Stimulated activated naive CD8-positive, alpha-beta T cell treated with anti-CD3 and anti-CD28 coated beads, Interleukin-15, Interleukin-2, amounts not matched to agents 100 U/mL and 50 U/mL, for 24 hours (primary cell): ENCODE data around the gene EPHX1.
"Not testable (repeated sequence)": the region's sequence is repeated elsewhere in the genome, so short reads cannot be mapped to it uniquely, and the experiment has no call there.

Experiments used
- ATAC-seq: fragments of 150-1000 bp; cut with Tn5 transposase; one replicate; pipeline ENCODE4 v1.10.0; 2021
- DNase-seq: peaks from one replicate; pipeline ENCODE4 v3.0.0; 2021

The EPHX1 gene

DNA sequence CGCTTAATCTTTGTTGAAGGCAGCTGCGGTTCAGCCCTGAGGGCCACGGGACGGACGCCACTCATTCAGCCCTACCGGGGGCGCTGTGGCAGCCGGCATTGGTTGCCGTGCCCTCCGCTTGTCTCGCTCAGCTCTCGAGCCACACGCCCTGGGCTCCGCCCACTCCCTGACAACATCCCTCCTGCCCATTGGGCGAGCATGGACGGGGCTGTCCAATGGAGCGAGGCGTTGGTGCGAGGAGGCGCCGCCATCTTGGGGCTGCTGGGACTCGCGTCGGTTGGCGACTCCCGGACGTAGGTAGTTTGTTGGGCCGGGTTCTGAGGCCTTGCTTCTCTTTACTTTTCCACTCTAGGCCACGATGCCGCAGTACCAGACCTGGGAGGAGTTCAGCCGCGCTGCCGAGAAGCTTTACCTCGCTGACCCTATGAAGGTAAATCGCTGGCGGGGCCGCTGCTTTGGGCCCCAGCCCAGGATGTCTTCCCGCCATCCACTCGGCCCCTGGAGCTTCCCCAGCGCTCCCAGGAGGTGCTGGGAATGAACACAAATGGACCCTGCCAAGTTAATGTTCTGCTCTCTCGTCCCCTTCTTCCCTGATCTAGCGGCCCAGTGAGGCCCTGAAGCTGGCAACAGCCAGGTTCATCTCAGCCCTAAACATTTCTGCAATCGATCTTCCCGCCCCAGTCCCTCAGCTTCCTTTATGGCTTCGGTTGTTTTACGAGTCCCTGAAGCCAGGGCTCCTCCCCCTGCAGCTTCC, 32.2 kb upstream of the EPHX1 start, which contains the start of gene SRP9:
Gene SRP9, plus strand, starts transcription at position 244 of the 754 bp plus-strand sequence. Its CDS starts 115 bp downstream, at position 359.
- DNase-seq (peak; percentile 98), ATAC-seq (peak; percentile 100)

DNA sequence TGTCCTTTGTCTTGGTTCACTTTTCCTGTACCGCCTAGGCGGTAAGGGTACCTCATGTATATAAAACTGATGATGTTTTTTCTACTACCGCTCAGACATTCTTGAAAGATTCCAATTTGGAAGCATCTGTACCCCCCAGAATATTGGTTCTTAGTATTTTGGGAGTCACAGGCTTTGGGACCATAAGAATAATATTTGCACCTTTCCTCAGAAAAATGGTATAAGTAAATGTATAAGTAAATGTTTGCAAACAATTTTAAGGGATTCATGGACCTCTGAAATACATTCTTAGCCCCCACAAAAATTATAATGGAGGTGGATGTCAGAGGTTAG, 31.6 kb upstream of the EPHX1 start:
- DNase-seq: no peak
- ATAC-seq: no peak

DNA sequence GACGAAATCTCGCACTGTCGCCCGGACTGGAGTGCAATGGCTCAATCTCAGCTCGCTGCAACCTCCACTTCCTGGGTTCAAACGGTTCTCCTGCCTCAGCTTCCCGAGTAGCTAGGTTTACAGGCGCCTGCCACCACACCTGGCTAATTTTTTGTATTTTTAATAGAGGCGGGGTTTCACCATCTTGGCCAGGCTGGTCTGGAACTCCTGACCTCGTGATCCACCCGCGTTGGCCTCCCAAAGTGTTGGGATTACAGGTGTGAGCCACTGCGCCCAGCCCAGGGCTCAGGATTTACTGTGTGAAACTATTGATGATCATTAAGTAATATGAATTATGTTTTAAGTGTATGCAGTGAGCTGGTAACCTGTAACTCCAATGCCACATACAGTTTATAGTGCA, 30.8 kb upstream of the EPHX1 start:
- not testable (repeated sequence) for ATAC-seq

DNA sequence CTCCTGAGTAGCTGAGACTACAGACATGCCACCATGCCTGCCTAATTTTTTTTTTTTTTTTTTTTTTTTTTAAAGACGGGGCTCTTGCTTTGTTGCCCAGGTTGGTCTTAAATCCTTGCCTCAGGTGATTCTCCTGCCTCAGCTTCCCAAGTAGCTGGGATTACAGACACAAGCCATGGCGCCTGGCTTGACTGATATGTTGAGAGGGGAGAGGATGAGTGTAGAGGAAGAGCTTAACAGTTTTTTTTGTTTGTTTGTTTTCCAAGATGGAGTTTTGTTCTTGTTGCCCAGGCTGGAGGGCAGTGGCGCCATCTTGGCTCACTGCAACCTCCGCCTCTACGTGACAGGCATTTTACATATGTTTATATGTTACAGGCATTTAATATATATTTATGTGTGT, 29.8 kb upstream of the EPHX1 start:
- ATAC-seq (no peak), DNase-seq (no peak)

More for the DNA sequence above, 30.8 kb upstream of the EPHX1 start:
- DNase-seq: not testable (repeated sequence)

DNA sequence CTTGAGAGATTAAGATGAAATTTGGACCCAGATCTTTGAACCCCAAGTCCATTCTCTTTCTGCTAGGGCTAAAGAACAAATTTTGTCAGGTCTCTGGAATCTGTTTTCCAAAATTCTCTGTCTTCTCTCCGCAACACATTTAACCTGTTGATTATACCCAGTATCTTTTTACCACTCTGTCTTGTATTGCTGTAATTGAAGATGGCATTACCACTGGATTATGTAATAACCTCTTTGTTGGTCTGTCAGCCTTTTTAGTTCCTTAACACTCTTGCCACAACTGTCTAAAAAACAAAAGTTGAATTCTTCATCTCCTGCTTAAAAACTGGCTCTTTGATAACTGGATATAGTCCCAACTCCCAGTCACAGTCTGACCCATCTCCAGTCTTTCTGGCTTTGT, 29.3 kb upstream of the EPHX1 start:
- DNase-seq (no peak), ATAC-seq (no peak)

DNA sequence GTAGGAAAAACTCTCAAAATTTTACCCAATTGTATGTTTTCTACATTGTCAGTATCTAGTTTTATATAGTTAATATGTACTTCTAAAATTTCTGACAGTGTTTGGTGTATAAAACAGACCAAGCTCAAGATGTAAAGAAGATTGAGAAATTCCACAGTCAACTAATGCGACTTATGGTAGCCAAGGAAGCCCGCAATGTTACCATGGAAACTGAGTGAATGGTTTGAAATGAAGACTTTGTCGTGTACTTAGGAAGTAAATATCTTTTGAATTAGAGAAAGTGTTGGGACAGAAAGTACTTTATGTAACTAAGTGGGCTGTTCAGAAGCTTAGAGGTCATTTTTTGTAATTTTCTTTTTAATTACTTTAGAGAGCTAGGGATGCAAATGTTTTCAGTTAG, 20.8 kb upstream of the EPHX1 start:
- not testable (repeated sequence) for DNase-seq, ATAC-seq

DNA sequence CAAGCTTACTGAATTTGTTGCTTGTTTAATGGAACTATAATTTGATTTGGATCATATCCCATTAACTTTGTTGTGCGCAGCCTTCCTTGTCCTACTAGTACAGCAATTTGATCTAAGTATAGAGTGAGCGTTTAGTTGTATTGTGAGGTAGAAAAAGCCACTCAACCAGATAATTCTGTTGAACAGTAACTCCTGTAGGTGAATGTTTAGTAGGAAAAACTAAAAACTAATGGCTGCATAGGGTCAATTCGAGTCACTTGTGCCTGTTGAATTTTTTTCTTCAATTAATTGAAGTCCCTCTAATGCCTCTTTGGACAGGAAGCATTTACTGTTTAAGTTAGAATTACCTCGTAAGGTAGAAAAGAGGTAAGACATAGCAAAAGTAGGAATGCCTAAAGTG, 15.0 kb upstream of the EPHX1 start:
- DNase-seq: no peak
- no peak for ATAC-seq

DNA sequence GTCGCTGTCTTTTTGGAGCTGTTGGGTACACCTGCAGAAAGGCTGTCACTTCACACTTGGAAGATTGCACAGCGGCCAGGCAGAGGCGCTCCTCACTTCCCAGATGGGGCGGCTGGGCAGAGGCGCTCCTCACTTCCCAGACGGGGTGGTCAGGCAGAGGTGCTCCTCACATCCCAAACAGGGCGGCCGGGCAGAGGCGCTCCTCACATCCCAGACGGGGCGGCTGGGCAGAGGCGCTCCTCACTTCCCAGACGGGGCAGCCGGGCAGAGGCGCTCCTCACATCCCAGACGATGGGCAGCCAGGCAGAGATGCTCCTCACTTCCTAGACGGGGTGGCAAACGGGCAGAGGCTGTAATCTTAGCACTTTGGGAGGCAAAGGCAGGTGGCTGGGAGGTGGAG, 13.8 kb upstream of the EPHX1 start:
- not testable (repeated sequence) for ATAC-seq, DNase-seq

DNA sequence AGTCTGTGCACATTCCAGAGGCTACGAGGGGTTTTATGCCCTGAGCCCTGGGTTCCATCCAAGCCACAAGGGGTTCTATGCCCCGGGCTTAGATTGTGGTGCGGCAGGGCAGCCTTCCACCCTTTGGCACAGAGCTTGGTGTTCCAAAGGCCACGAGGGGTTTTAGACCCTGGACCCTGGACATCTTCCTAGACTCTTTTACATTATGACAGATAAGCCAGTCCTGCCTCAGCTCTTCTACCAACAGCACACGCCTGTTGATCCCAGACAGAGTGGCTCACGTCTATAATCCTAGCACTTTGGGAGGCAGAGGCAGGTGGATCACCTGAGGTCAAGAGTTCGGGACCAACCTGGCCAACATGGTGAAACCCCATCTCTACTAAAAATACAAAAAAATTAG, 8.8 kb upstream of the EPHX1 start:
- not testable (repeated sequence) for ATAC-seq

DNA sequence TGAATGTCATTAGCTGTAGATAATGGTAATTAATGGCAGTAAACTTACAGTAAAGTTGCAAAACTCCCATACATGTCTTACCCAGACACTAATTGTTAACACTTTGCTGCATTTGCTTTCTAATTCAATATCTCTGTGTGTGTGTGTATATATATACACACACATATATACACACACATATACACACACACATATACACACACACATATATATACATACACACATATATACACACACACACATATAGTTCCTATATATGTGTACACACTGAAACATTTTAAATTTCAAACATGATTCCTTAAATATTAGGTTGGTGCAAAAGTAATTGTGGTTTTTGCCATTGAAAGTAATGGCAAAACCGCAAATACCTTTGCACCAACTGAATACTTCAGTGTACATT, 3.7 kb upstream of the EPHX1 start:
- ATAC-seq (no peak), DNase-seq (no peak)

More for the DNA sequence above, 8.8 kb upstream of the EPHX1 start:
- DNase-seq: not testable (repeated sequence)

DNA sequence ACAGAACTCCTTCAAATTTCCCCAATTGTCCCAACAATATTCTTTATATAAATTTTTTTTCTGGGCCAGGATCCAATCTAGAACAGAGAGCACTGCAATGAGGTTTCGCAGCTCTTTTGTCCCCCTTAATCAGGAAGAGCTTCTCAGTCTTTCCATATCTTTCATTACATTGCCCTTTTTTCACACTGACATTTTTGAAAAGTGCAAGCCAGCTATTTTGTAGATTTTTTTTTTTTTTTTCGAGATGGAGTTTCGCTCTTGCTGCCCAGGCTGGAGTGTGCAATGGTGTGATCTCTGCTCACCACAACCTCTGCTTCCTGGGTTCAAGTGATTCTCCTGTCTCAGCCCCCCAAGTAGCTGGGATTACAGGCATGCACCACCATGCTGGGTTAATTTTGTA, 3.2 kb upstream of the EPHX1 start:
- not testable (repeated sequence) for ATAC-seq

DNA sequence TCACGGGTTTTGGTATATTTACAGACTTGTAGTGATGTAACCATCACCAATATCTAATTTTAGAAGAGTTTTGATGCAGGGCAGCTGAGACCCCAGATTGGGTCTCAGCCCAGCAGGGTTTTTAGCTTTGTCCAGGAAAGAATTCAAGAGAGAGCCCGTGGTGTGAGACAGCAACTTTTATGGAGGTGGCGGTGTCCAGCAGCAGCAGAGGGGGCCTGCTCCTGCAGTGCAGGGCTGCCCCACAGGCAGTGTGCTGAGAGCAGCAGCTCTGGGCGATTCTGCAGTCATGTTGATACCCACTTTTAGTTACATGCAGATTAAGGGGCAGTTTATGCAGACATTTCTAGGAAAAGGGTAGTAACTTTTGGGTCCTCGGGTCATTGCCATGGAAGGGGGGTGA, 1.8 kb upstream of the EPHX1 start:
- DNase-seq (no peak), ATAC-seq (no peak)

More for the DNA sequence above, 3.2 kb upstream of the EPHX1 start:
- not testable (repeated sequence) for DNase-seq

DNA sequence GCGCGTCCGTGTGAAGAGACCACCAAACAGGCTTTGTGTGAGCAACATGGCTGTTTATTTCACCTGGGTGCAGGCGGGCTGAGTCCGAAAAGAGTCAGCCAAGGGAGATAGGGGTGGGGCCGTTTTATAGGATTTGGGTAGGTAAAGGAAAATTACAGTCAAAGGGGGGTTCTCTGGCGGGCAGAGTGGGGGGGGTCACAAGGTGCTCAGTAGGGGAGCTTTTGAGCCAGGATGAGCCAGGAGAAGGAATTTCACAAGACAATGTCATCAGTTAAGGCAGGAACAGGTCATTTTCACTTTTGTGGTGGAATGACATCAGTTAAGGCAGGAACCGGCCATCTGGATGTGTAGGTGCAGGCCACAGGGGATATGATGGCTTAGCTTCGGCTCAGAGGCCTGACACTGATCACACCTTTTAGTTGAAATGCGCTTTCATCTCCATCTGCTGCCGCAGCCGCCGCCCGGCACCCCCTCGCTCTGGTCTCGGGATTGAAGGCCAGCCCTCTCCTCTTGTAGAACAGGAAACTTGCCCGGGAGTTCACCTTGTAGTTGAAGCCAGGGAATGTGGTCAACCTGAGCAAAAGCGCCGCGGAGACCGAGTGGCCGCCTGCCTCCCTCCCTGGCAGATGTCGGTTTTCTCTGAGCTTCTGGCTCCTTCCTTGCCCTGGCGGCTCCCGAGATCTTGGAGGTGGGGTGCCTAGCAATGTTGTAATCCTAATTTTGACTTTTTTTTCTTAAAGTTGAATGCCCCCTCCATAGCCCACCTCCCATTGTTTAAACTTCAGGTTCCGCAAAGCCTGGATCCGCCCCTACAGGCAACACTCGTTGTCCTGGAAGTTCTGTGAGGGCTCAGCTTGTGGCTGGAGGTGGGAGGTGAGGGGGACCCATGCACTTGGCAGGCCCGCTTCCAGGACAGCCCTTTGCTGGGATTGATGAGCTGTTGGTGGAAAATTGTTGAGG, 935 bp downstream of the EPHX1 start:
- ATAC-seq, DNase-seq: not testable (repeated sequence)

DNA sequence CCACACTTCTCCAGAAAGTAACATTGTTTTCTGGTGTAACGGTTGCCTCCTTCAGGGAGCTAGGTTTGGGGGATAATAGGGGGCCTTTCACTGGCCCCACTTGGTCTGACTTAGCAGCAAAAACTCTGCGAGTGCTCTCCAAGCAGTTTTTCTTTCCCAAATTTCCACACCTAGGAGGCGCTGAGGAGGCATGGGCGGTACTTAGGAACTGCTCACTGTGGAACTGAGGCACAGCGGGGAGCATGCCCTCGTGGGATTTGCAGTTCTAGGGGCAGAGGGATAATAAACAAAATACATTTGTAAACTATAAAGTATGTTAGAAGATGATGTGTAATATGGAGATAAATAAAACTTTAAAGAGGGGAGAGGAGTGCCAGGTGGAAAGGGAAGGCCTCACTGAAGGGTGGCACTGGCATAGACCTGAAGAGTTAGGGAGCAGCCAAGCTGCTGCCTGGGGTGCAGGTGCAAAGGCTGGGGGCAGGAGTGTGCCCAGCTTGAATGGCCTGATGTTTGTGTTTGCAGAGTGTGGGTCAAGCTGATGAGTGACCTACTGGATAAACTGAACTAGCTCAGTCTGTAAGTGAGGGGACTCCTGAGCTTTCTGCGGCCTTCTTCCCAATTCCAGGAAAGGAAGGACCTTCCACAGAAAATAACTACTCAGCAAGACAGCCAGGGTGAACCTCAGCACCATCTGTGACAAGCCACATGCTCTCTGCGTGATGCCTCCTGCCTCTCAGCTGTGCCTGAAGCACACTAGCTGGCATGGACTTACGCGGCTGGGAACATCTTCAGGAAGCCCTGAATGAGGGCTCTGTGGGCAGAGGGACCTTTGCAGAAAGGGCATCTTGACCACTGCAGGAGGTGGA, 1.9 kb downstream of the EPHX1 start:
- ATAC-seq (no peak), DNase-seq (no peak)

DNA sequence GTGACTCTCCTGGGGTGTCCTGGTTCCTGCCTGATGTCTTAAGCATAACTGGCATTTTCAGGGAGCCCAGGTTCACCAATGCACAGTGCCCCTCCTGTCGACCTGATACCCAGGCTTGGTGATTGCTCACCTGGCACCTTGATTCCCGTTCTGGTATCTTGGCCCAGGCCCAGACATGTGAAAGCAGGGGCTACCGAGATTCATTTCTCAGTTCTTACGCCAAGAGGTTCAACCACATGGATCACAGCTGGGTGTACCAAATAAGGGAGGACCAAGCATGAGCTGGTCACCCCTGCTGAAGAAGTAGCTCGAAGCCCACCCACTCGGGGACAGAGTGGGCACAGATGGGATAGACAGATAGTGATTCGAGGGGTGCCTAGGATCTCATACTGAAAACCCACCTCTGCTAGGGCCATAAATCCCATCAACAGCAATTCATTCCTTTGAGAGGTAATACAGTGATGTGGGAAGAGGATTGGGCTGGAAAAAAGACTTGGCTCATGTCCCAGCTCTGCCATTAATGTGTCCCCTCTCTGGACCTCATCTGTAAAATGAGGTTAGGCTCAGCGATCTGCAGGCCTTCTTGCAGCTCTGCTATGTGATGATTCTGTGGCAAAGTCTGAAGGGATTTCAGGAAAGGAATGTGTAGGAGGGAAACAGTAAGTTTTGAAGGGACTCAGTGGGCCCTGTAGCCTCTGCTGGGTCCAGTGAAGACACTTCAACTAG, 2.7 kb downstream of the EPHX1 start:
- no peak for DNase-seq
- ATAC-seq: no peak

DNA sequence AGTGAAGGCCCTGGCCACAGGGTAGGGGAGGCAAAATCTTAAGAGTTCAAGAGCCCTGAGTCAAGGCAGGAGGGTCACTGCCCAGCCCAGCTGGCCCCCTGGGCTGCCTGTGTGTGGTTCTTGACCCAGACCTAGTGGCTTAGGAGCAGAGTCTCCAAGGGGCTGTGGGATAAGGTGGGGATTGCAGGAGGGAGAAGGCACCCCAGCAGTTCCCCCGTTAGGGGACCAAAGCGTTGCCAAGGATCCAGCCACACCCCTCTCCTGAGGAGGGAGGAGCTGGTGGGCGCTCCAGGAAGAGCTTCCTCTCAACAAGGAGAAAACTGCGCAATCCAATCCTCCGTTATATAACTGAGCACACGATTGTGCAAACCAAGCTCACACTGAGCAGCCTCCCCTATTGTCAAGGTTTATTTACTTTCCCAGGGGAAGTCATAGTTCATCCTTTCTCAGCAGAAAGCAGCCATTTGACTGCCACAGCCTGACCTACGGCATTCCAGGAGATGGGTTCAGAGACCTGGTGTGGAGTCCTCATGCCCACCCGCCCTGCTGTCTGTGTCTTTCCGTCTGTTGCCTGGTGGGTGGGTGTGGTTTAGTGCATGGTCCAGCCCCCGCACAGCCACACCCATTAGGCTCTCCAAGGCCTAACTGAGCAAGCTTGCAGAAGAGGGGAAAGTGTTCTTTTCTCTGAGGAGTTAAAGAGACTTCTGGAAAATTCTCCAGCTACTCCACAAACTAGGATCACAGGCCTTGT, 3.5 kb downstream of the EPHX1 start:
- ATAC-seq: no peak

DNA sequence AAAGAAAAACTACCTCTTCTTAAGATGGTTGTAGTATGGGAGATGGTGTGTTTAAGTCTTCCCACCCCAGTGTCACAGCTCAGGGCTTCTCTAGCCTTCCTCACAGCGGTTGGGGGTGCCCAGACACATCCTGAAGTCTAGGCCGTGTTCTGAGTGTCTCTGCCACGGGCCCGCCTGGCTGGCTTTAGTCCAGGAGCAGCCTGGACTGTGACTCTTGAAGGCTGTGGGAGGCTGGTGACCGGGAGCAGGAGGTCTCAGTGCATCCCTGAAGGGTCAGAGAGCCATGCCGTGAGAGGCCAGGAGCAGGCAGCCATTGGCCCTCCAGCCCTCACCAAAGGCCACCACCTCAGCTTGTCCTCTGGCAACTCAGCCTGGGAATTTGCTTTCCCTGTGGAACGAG, 4.5 kb downstream of the EPHX1 start:
- DNase-seq: no peak
- ATAC-seq: no peak

More for the DNA sequence above, 3.5 kb downstream of the EPHX1 start:
- no peak for DNase-seq

DNA sequence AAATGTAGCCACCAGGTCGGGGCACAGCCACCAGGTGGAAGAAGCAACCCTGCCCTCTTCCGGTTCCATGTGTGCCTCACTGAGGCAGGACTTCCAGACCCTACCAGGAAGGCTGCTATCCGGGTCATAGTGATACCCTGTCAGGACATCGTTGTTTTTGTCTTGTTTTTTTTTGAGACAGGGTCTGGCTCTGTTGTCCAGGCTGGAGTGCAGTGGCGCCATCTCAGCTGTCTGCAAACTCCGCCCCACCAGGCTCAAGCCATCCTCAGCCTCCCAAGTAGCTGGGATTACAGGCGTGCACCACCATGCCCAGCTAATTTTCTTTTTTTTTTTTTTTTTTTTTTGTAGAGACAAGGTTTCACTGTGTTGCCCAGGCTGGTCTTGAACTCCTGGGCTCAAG, 5.2 kb downstream of the EPHX1 start:
- not testable (repeated sequence) for ATAC-seq, DNase-seq

DNA sequence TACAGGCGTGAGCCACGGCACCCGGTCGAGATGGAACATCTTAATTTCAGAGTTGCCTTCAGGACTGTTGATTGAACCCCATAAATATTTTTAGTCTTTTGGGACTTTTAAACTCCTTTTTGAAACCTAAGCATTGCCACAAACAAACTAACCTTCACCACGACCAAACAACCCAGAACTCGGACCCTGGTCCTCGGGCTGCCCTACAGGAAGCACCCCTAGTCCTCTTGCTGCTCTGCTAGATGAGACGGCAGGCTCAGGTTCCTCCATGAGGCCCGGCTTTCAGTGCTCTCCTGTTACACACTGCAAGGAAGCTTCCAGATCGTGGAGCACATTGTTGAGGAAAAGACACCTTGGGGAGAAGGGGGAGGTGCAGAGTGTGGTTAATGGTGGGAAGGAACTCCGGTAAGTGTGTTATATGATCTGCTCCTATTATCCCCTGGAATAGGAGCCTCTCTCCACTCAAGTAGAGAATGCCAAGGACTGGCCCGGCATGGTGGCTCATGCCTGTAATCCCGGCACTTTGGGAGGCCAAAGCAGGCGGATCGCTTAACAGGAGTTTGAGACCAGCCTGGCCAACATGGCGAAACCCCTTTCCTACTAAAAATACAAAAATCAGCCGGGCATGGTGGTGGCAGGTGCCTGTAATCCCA, 5.7 kb downstream of the EPHX1 start:
- DNase-seq (no peak), ATAC-seq (no peak)
